HG02678 (cell line): ENCODE data around the gene WDR46.
A peak's percentile ranks its signal among the peaks of the same experiment; 100 is the strongest.

Source experiments
- ATAC-seq: cut with Tn5 transposase; IDR thresholded peaks from one replicate; pipeline ENCODE4 v1.9.1; 2021; ENCODE audit warnings: mild to moderate bottlenecking, moderate library complexity; ENCODE audit not compliant: unreplicated experiment

Gene WDR46

GRCh38 chr6:33288921-33289783, at the start of gene WDR46, which contains the start of gene PFDN6:
Gene WDR46 (minus strand): TSS chr6:33289239. CDS start chr6:33289170, 69 bp downstream.
Gene PFDN6 (plus strand): TSS chr6:33289601. CDS start chr6:33289857, 256 bp downstream.
- ATAC-seq, result peak; percentile 87

GRCh38 chr6:33336495-33336894, 47.5 kb upstream of the WDR46 start:
- ATAC-seq, result no peak

- no peak for ATAC-seq
Measured at GRCh38 chr6:33335916-33336315, 46.9 kb upstream of the WDR46 start.

GRCh38 chr6:33333666-33334065, 44.6 kb upstream of the WDR46 start:
- ATAC-seq, result no peak

GRCh38 chr6:33330736-33331135, 41.7 kb upstream of the WDR46 start:
- ATAC-seq, result no peak

GRCh38 chr6:33329058-33329457, 40.0 kb upstream of the WDR46 start:
- no peak for ATAC-seq

- no peak for ATAC-seq
Measured at GRCh38 chr6:33324125-33324524, 35.1 kb upstream of the WDR46 start.

- ATAC-seq, result no peak
Measured at GRCh38 chr6:33323623-33323948, 34.5 kb upstream of the WDR46 start.

- no peak for ATAC-seq
Measured at GRCh38 chr6:33321227-33321626, 32.2 kb upstream of the WDR46 start.

GRCh38 chr6:33320315-33321181, 31.5 kb upstream of the WDR46 start:
- no peak for ATAC-seq

- ATAC-seq, result no peak
Measured at GRCh38 chr6:33319939-33320314, 30.9 kb upstream of the WDR46 start.

GRCh38 chr6:33318426-33319073, 29.5 kb upstream of the WDR46 start:
- ATAC-seq, result no peak

GRCh38 chr6:33317669-33318425, 28.8 kb upstream of the WDR46 start, which contains the start of gene ZBTB22:
Gene ZBTB22 (minus strand): TSS chr6:33317744. CDS start chr6:33316916, 828 bp downstream.
- ATAC-seq, result peak; percentile 57

- ATAC-seq, result no peak
Measured at GRCh38 chr6:33317419-33317668, 28.3 kb upstream of the WDR46 start.

- no peak for ATAC-seq
Measured at GRCh38 chr6:33316603-33317418, 27.8 kb upstream of the WDR46 start.

- ATAC-seq, result no peak
Measured at GRCh38 chr6:33315793-33316602, 27.0 kb upstream of the WDR46 start.

GRCh38 chr6:33314943-33315792, 26.1 kb upstream of the WDR46 start:
- no peak for ATAC-seq

GRCh38 chr6:33314515-33314942, 25.5 kb upstream of the WDR46 start:
- no peak for ATAC-seq
